Small intestine (tissue), 7 donors: ENCODE measurements around the gene TEX10. TPM values are rescaled to one million over a fixed set of nuclear protein-coding genes. Genes with fewer than 3 reads are reported as not detected.

Source experiments
- DNase-seq, 2 donors: peaks; one replicate each; pipeline versions ENCODE4 v3.0.0 to v3.0.0-alpha.2; 2013
- FAIRE-seq: peaks from 2 replicates; lab custom pipeline; 2012; peaks lifted over from hg19 to GRCh38; lab: Jason Lieb, UNC
- H3K27ac ChIP-seq, 3 donors: one replicate each; pipeline ENCODE4 v1.5.1; 2013; ENCODE audit warnings: low read length in 2 of 3, mild to moderate bottlenecking in 2 of 3, control low read depth in 1 of 3, inconsistent platforms in 1 of 3, low read depth in 1 of 3, moderate library complexity in 1 of 3
- H3K27me3 ChIP-seq, 3 donors: one replicate each; pipeline ENCODE4 v1.6.1; 2013; ENCODE audit warnings: low read length in 3 of 3, inconsistent platforms in 1 of 3; ENCODE audit not compliant: control insufficient read depth in 3 of 3, insufficient read depth in 3 of 3
- H3K36me3 ChIP-seq, 3 donors: one replicate each; pipeline ENCODE4 v1.6.1; 2013; ENCODE audit warnings: low read length in 3 of 3, inconsistent platforms in 1 of 3, low read depth in 1 of 3, mild to moderate bottlenecking in 1 of 3, moderate library complexity in 1 of 3; ENCODE audit not compliant: control insufficient read depth in 3 of 3, insufficient read depth in 2 of 3
- H3K4me1 ChIP-seq, 3 donors: one replicate each; pipeline ENCODE4 v1.6.1; 2013; ENCODE audit warnings: low read length in 2 of 3, inconsistent platforms in 1 of 3, low read depth in 1 of 3, mild to moderate bottlenecking in 1 of 3, moderate library complexity in 1 of 3; ENCODE audit not compliant: control insufficient read depth in 3 of 3, insufficient read depth in 2 of 3
- H3K4me3 ChIP-seq, 3 donors: one replicate each; pipeline ENCODE4 v1.5.1; 2013; ENCODE audit warnings: low read length in 3 of 3, control low read depth in 1 of 3, inconsistent platforms in 1 of 3, low read depth in 1 of 3, mild to moderate bottlenecking in 1 of 3, moderate library complexity in 1 of 3
- H3K9me3 ChIP-seq, 2 donors: one replicate each; pipeline ENCODE4 v1.6.1; 2013; ENCODE audit warnings: low read depth in 1 of 2, low read length in 1 of 2; ENCODE audit not compliant: control insufficient read depth in 2 of 2, insufficient read depth in 1 of 2
- WGBS, 3 donors: extraction: QIAGEN DNeasy Blood & Tissue Kit; methylation state at CpG; one replicate each; pipeline ENCODE4 v1.1.7; 2013; 5-methylcytosine and 5-hydroxymethylcytosine counted together
- polyA plus RNA-seq, 4 donors: library from polyadenylated mRNA; stranded (reverse) in 3 of 4; unstranded in 1 of 4; fragments of 200-250 nt in 3 of 4; fragments of 120-200 nt in 1 of 4; gene quantifications; one replicate each; pipeline versions ENCODE4 v1.2.1 to v1.2.3, GENCODE V29; 2013
- donor health status: healthy with polysubstance abuse.
- donor health status: control.
- donor health status: control.
- donor health status: Bipolar disorder and iron deficiency.
- donor health status: healthy.

TEX10 gene
- polyA plus RNA-seq, 4 donors, result 4.1 to 21.7 (median 5.6) TPM

DNA sequence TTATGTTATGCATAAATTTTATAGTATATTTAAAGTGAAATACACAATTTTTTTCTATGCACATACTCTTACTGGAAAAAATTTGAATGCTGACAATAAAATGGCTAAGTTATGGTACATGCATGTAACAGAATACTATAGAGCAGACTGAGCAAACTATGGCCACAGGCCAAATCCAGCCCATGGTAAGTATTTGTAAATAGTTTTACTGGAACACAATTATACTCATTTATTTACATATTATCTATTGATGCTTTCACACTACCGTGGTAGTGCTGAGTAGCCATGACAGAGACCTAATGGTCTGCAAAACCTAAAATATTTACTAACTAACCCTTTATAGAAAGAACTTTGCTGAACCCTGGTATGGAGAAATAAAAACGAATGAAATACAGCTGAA, 45.7 kb downstream of the TEX10 start:
- Histone ChIP-seq H3K36me3 (peaks cover 2 to 14% (median 9%) of the 10 kb centered on the region in 3 donors), H3K27ac (no peak overlapping the region), H3K4me1 (no peaks in the 10 kb centered on the region), H3K27me3 (no peaks in the 10 kb centered on the region), H3K4me3 (no peak overlapping the region), H3K9me3 (peaks cover 0 to 2% of the 10 kb centered on the region in 2 donors)
- FAIRE-seq (no peak), DNase-seq (no peak)
- 74 to 89% (median 82%) methylated on average over 2 of the region's 2 CpGs for WGBS, 3 donors

DNA sequence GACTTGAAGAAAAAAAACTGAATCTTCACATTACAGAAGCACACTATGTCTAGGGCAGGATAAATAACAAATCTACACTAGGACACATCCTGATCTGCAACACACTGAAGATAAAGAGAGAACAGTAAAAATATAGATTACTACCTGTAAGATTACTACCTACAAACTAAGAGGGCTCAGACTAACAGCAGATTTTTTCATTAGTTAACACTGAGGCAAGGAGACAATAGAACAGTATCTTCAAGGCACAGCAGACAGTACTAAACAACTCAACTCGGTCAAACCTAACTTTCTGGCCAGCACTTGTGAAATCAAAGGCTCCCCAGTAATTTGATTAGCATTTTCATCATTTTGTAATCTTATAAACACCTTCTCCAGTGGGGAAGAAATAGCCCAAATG, 46.5 kb downstream of the TEX10 start:
- Histone ChIP-seq H3K4me3 (no peak overlapping the region), H3K27ac (no peak overlapping the region), H3K27me3 (no peaks in the 10 kb centered on the region), H3K9me3 (peaks cover 0 to 2% of the 10 kb centered on the region in 2 donors), H3K4me1 (no peaks in the 10 kb centered on the region), H3K36me3 (peaks cover 2 to 14% (median 12%) of the 10 kb centered on the region in 3 donors)
- FAIRE-seq (no peak), DNase-seq (no peak)
- 93 to 100% (median 95%) methylated on average over 1 of the region's 1 CpG for WGBS, 3 donors

DNA sequence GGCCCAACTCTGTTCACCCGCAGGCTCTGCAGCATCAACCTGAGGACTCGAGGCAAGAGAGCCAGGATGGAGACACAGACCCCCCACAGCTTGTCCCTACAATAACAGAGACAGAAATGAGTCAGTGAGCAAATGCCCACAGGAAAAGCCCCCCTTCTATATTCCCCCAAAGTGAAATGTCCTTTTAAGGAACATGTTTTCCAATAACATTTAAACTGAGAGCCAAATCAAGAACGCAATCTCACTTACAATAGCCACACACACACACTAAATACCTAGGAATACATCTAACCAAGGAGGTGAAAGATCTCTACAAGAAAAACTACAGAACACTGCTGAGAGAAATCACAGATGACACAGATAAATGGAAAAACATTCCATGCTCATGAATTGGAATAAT, 49.0 kb downstream of the TEX10 start:
- H3K4me3 ChIP-seq, result no peak overlapping the region
- no peak for FAIRE-seq
- peaks cover 0 to 2% of the 10 kb centered on the region in 2 donors for H3K9me3 ChIP-seq
- no peaks in the 10 kb centered on the region for H3K4me1 ChIP-seq
- WGBS, 3 donors, result 92 to 94% (median 93%) methylated on average over 3 of the region's 3 CpGs
- H3K27me3 ChIP-seq, result no peaks in the 10 kb centered on the region
- DNase-seq, result no peak
- no peak overlapping the region for H3K27ac ChIP-seq
- peaks cover 6 to 15% (median 11%) of the 10 kb centered on the region in 3 donors for H3K36me3 ChIP-seq

DNA sequence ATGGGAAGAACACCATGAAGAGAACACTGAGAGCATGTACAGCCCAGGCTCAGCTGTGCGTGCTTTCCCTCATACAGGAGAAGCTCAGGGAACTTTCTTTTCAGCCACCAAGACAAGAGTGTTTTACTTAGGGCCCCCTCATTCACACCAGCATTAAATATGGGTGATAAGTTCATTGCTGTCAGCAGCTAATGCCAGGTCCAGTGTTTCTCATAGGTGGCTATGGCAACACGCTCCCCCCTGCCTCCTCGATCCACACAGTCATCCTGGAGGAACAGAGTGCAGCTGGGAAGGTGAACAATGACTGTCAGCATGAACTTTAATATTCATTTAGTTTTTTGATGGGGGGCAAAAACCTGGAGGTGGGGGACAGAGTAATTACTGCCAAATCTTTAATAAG, 54.4 kb downstream of the TEX10 start:
- Histone ChIP-seq H3K4me1 (peaks cover 0 to 9% (median 0%) of the 10 kb centered on the region in 3 donors), H3K27me3 (no peaks in the 10 kb centered on the region), H3K36me3 (peaks cover 17 to 27% (median 20%) of the 10 kb centered on the region in 3 donors), H3K27ac (no peak overlapping the region), H3K4me3 (no peak overlapping the region), H3K9me3 (no peaks in the 10 kb centered on the region)
- DNase-seq (no peak), FAIRE-seq (no peak)
- WGBS, 3 donors, result 79 to 99% (median 80%) methylated on average over 3 of the region's 3 CpGs

DNA sequence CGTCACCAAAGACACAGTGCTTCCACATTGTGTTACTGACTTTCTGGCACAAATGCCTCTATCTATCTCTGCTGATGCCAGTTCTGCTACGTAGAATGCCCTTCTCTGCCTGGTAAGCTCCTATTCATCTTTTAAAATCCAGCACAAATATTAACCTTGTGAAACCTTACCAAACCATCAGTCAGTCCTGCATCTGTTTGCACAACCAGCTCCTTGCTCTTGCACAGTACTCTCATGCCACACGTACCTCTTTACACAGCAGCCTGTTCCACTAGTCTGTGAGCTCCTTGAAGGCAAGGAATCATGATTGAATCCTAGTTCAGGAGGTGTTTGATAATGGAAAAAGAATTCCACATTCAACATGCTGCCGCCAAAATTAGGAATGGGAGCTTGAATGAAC, 56.3 kb downstream of the TEX10 start:
- H3K4me3 ChIP-seq, result no peak overlapping the region
- H3K4me1 ChIP-seq, result peaks cover 0 to 9% (median 0%) of the 10 kb centered on the region in 3 donors
- DNase-seq (no peak), FAIRE-seq (no peak)
- H3K36me3 ChIP-seq, result peaks cover 16 to 33% (median 24%) of the 10 kb centered on the region in 3 donors
- WGBS, 3 donors, result 81 to 98% (median 83%) methylated on average over 4 of the region's 4 CpGs
- no peaks in the 10 kb centered on the region for H3K9me3 ChIP-seq
- no peak overlapping the region for H3K27ac ChIP-seq
- H3K27me3 ChIP-seq, result no peaks in the 10 kb centered on the region

DNA sequence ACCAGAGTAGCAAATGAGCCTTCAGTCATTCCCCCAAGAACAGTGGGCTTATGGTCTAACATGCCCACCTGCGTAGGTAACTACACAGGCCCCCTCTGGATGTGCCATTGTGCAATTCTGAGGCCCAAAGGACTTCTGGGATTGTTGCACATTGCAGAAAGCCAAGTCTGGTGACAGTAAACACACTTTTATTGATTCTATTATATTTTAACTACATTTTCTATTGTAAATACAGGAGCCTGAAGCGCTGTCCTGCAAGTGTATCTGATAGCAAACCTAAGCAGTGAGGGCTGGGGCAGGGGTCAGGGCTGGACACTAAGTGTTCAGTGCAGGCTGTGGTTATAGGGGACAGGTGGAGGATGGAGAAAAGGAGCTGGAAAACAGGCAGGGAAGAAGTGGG, 57.5 kb downstream of the TEX10 start:
- Histone ChIP-seq H3K27me3 (no peaks in the 10 kb centered on the region), H3K4me1 (peaks cover 0 to 9% (median 0%) of the 10 kb centered on the region in 3 donors), H3K36me3 (peaks cover 12 to 39% (median 19%) of the 10 kb centered on the region in 3 donors), H3K4me3 (no peak overlapping the region), H3K27ac (no peak overlapping the region), H3K9me3 (no peaks in the 10 kb centered on the region)
- no peak for FAIRE-seq
- no peak for DNase-seq
- 95 to 99% (median 96%) methylated on average over 2 of the region's 2 CpGs for WGBS, 3 donors

DNA sequence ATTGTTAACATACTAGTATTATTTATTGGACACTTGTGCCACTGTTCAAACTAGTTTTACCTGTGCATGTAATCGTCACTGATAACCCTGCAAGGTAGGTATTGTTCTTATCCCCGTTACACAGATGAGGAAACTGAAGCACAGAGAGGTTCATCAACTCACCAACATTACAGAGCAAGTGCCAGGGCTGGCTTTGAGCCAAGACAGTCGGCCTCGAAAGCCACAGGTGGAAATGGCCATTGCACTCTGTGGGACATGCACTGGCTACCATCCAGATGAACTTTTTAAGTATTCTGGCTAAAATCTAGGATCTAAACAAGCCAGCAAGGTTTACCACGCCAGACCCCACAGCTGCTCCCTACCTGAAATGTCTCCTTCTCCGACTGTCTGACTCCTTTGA, 57.9 kb downstream of the TEX10 start:
- no peak overlapping the region for H3K27ac ChIP-seq
- peaks cover 0 to 9% (median 0%) of the 10 kb centered on the region in 3 donors for H3K4me1 ChIP-seq
- 80 to 81% (median 80%) methylated on average over 6 of the region's 6 CpGs for WGBS, 3 donors
- FAIRE-seq (no peak), DNase-seq (no peak)
- no peaks in the 10 kb centered on the region for H3K27me3 ChIP-seq
- H3K4me3 ChIP-seq, result no peak overlapping the region
- H3K9me3 ChIP-seq, result no peaks in the 10 kb centered on the region
- H3K36me3 ChIP-seq, result peaks cover 10 to 39% (median 20%) of the 10 kb centered on the region in 3 donors

DNA sequence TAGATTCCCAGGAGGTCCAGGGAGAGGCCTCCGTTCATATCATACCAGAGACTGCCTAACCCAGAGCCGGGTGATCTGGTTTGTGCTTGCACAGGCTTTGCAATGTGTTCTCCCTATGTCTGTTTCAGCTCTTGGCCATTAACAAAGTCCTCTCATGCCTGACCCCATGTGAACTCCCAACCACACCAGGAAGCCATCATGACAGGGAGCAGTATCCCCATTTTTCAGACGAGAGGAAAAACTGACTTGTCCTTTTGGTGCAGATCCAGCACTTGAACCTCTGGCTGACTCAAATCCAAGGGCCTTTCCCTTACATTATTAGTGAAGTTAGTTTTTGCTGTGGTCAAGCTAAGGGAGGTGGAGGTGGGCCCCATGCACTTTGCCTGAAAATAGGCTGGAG, 58.4 kb downstream of the TEX10 start:
- H3K27me3 ChIP-seq, result no peaks in the 10 kb centered on the region
- H3K9me3 ChIP-seq, result no peaks in the 10 kb centered on the region
- no peak overlapping the region for H3K4me3 ChIP-seq
- H3K27ac ChIP-seq, result no peak overlapping the region
- FAIRE-seq, result no peak
- peaks cover 0 to 9% (median 0%) of the 10 kb centered on the region in 3 donors for H3K4me1 ChIP-seq
- H3K36me3 ChIP-seq, result peaks cover 10 to 41% (median 20%) of the 10 kb centered on the region in 3 donors
- WGBS, 3 donors, result 77 to 94% (median 81%) methylated on average over 3 of the region's 3 CpGs
- DNase-seq, result no peak

DNA sequence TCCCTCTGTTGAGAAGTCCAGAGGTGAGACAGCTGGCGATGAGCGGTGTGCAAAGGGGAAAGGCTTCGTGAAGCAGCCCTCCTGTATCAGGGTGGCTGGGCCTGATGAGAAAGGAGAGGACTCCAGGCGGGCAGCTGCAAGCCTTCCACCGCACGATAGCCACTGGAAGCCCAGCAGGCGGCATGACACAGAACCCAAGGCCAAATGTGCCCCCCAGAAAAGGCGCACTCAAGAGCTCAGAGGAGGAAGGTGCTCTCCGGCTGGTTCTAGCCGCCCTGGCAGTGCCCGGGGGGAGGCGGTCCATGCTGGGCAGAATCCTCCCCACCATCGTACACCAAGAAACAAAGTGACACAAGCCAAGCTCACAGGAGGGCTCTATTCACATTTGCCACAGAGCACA, 60.3 kb downstream of the TEX10 start:
- Histone ChIP-seq H3K4me1 (peaks cover 0 to 4% (median 0%) of the 10 kb centered on the region in 3 donors), H3K36me3 (peaks cover 14 to 48% (median 20%) of the 10 kb centered on the region in 3 donors), H3K4me3 (no peak overlapping the region), H3K27ac (no peak overlapping the region), H3K9me3 (peaks cover 0 to 12% of the 10 kb centered on the region in 2 donors), H3K27me3 (no peaks in the 10 kb centered on the region)
- WGBS, 3 donors, result 96 to 97% (median 97%) methylated on average over 12 to 13 of the region's 13 CpGs
- FAIRE-seq, result no peak
- no peak for DNase-seq
